H1 (cell line): ENCODE data around the gene SOX6.

ENCODE experiments used
- ATF2 ChIP-seq: IDR thresholded peaks from 2 replicates; pipeline ENCODE4 v1.6.1; 2012; ENCODE audit warnings: low read length, inconsistent platforms
- ATF3 ChIP-seq: IDR thresholded peaks from 2 replicates; pipeline ENCODE4 v1.6.1; 2011; ENCODE audit warnings: low read depth, mild to moderate bottlenecking, low read length; ENCODE audit not compliant: insufficient read depth
- CHD1 ChIP-seq: IDR thresholded peaks from 2 replicates; pipeline ENCODE4 v1.6.1; 2012; ENCODE audit warnings: low read depth, low read length, improper control_type of control experiment
- EP300 ChIP-seq, 2 experiments: IDR thresholded peaks; 1 replicate in 1 of 2; 2 replicates in 1 of 2; pipeline ENCODE4 v1.6.1; 2011 to 2012; ENCODE audit warnings: low read depth in 2 of 2, low read length in 2 of 2, mild to moderate bottlenecking in 2 of 2, borderline replicate concordance in 1 of 2, inconsistent platforms in 1 of 2, moderate library complexity in 1 of 2
- EZH2 ChIP-seq: fragments of 200-600 bp; sonication (generic); IDR thresholded peaks from 2 replicates; pipeline ENCODE4 v1.7.1; 2012; ENCODE audit warnings: low read depth, mild to moderate bottlenecking, moderate library complexity, low read length, inconsistent platforms; ENCODE audit not compliant: severe bottlenecking
- MAX ChIP-seq: IDR thresholded peaks from 2 replicates; pipeline ENCODE4 v1.6.1; 2012; ENCODE audit warnings: inconsistent platforms
- POLR2A ChIP-seq, 2 experiments: IDR thresholded peaks; 1 replicate in 1 of 2; 2 replicates in 1 of 2; pipeline ENCODE4 v1.6.1; 2011; ENCODE audit warnings: low read depth in 2 of 2, low read length in 2 of 2, mild to moderate bottlenecking in 2 of 2; ENCODE audit errors: control extremely low read depth in 1 of 2
- POLR2AphosphoS5 ChIP-seq: IDR thresholded peaks from 2 replicates; pipeline ENCODE4 v1.6.1; 2011; ENCODE audit warnings: low read depth, low read length
- RNF2 ChIP-seq: fragments of 200-900, 300-1000 bp; sonication (generic); IDR thresholded peaks from 2 replicates; pipeline ENCODE4 v1.7.1; 2016; ENCODE audit warnings: borderline replicate concordance, low read depth, mild to moderate bottlenecking, antibody characterized with exemption, low read length; ENCODE audit not compliant: poor library complexity, severe bottlenecking; ENCODE audit errors: missing control alignments
- SAP30 ChIP-seq: fragments of 300-600 bp; sonication (generic); IDR thresholded peaks from 2 replicates; pipeline ENCODE4 v1.7.1; 2012; ENCODE audit warnings: low read length, moderate library complexity, mild to moderate bottlenecking, inconsistent platforms; ENCODE audit not compliant: insufficient read depth, insufficient replicate concordance
- SP2 ChIP-seq: IDR thresholded peaks from 2 replicates; pipeline ENCODE4 v1.6.1; 2012; ENCODE audit warnings: mild to moderate bottlenecking, low read length, inconsistent platforms
- SP4 ChIP-seq: IDR thresholded peaks from 2 replicates; pipeline ENCODE4 v1.6.1; 2012; ENCODE audit warnings: low read length, inconsistent platforms
- TAF1 ChIP-seq: IDR thresholded peaks from 2 replicates; pipeline ENCODE4 v1.6.1; 2011; ENCODE audit warnings: mild to moderate bottlenecking, low read depth, low read length
- TF ChIP-seq, protein P1 (sequence below), 3 experiments: IDR thresholded peaks; 1 replicate in 2 of 3; 2 replicates in 1 of 3; pipeline versions ENCODE4 v1.5.1 to v1.6.1; 2011; ENCODE audit warnings: low read length in 3 of 3, mild to moderate bottlenecking in 3 of 3, inconsistent platforms in 2 of 3, low read depth in 1 of 3, moderate library complexity in 1 of 3; ENCODE audit not compliant: insufficient read depth in 1 of 3; ENCODE audit errors: control extremely low read depth in 1 of 3

- TF ChIP-seq CHD1, result no peak
- TF ChIP-seq SAP30, result no peak
- TF ChIP-seq POLR2AphosphoS5, result no peak
- TF ChIP-seq ATF3, result no peak
- no peak for TF ChIP-seq TAF1
- no peak for TF ChIP-seq MAX
- TF ChIP-seq ATF2, result no peak
- TF ChIP-seq, protein P1, sequence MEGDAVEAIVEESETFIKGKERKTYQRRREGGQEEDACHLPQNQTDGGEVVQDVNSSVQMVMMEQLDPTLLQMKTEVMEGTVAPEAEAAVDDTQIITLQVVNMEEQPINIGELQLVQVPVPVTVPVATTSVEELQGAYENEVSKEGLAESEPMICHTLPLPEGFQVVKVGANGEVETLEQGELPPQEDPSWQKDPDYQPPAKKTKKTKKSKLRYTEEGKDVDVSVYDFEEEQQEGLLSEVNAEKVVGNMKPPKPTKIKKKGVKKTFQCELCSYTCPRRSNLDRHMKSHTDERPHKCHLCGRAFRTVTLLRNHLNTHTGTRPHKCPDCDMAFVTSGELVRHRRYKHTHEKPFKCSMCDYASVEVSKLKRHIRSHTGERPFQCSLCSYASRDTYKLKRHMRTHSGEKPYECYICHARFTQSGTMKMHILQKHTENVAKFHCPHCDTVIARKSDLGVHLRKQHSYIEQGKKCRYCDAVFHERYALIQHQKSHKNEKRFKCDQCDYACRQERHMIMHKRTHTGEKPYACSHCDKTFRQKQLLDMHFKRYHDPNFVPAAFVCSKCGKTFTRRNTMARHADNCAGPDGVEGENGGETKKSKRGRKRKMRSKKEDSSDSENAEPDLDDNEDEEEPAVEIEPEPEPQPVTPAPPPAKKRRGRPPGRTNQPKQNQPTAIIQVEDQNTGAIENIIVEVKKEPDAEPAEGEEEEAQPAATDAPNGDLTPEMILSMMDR (IDR thresholded peaks at IDR 0.05; ENCODE audit: control extremely low read depth in 1 of 3, insufficient read depth in 1 of 3, low read depth in 1 of 3, low read length in 3 of 3), result no peak
- no peak for TF ChIP-seq EZH2
- TF ChIP-seq POLR2A (IDR thresholded peaks at IDR 0.05; ENCODE audit: control extremely low read depth in 1 of 2, low read depth in 2 of 2, low read length in 2 of 2), result no peak
- TF ChIP-seq SP2, result no peak
- no peak for TF ChIP-seq RNF2
- no peak for TF ChIP-seq SP4
- TF ChIP-seq EP300 (IDR thresholded peaks at IDR 0.05; ENCODE audit: borderline replicate concordance in 1 of 2, low read depth in 2 of 2, low read length in 2 of 2), result no peak
Observed at GRCh38 chr11:16317712-16318111, 38.6 kb downstream of the SOX6 start.
